Fibroblast of skin of abdomen (primary cell): ENCODE data around the gene FAM120B.
"Not testable (repeated sequence)": the region's sequence is repeated elsewhere in the genome, so short reads cannot be mapped to it uniquely, and the experiment has no call there.

ENCODE experiments used
- DNase-seq: peaks from one replicate; pipeline ENCODE4 v3.0.0-alpha.2; 2013

The FAM120B gene

GRCh38 chr6:170297576-170298330 is 8.8 kb upstream of the FAM120B start:
- DNase-seq: no peak

- DNase-seq: no peak
These were observed 7.9 kb upstream of the FAM120B start for GRCh38 chr6:170298688-170299087.

GRCh38 chr6:170301184-170301583 is 5.4 kb upstream of the FAM120B start:
- DNase-seq: no peak

GRCh38 chr6:170305805-170306323 is 694 bp upstream of the FAM120B start:
- no peak for DNase-seq

GRCh38 chr6:170307080-170307545 is 555 bp downstream of the FAM120B start:
- DNase-seq: no peak

GRCh38 chr6:170308761-170309160 is 2.2 kb downstream of the FAM120B start:
- no peak for DNase-seq

- DNase-seq: no peak
These were observed 5.1 kb downstream of the FAM120B start for GRCh38 chr6:170311696-170312095.

- DNase-seq: no peak
These were observed 6.3 kb downstream of the FAM120B start for GRCh38 chr6:170312876-170313275.

- DNase-seq: no peak
These were observed 7.2 kb downstream of the FAM120B start for GRCh38 chr6:170313716-170314295.

- DNase-seq: no peak
These were observed 8.4 kb downstream of the FAM120B start for GRCh38 chr6:170314983-170315382.

GRCh38 chr6:170316071-170316470 is 9.5 kb downstream of the FAM120B start:
- no peak for DNase-seq

GRCh38 chr6:170317076-170317475 is 10.5 kb downstream of the FAM120B start:
- DNase-seq: no peak

- no peak for DNase-seq
These were observed 11.2 kb downstream of the FAM120B start for GRCh38 chr6:170317718-170318117.

- DNase-seq: no peak
These were observed 22.8 kb downstream of the FAM120B start for GRCh38 chr6:170329321-170329720.

- not testable (repeated sequence) for DNase-seq
These were observed 28.6 kb downstream of the FAM120B start for GRCh38 chr6:170335199-170335598.

- DNase-seq: peak; percentile 33
These were observed 38.3 kb downstream of the FAM120B start for GRCh38 chr6:170344631-170345576.

- no peak for DNase-seq
These were observed 39.1 kb downstream of the FAM120B start for GRCh38 chr6:170345662-170346061.

- DNase-seq: no peak
These were observed 40.1 kb downstream of the FAM120B start for GRCh38 chr6:170346649-170347048.

GRCh38 chr6:170347091-170347490 is 40.5 kb downstream of the FAM120B start:
- DNase-seq: no peak

GRCh38 chr6:170347975-170348374 is 41.4 kb downstream of the FAM120B start:
- no peak for DNase-seq

- DNase-seq: not testable (repeated sequence)
These were observed 44.9 kb downstream of the FAM120B start for GRCh38 chr6:170351456-170351855.

GRCh38 chr6:170355190-170355589 is 48.6 kb downstream of the FAM120B start:
- DNase-seq: not testable (repeated sequence)

- DNase-seq: no peak
These were observed 49.1 kb downstream of the FAM120B start for GRCh38 chr6:170355661-170356060.
